Progenitor cell of endocrine pancreas (in vitro differentiated cells): Measurements from ENCODE around the gene HSD11B1. TPM values are rescaled to one million over a fixed set of nuclear protein-coding genes. Genes with fewer than 3 reads are reported as not detected.

Experiments used
- DNase-seq: peaks from one replicate; pipeline ENCODE4 v3.0.0; 2021; ENCODE audit warnings: low spot score; ENCODE audit not compliant: unreplicated experiment
- H3K27ac Mint-ChIP-seq: 2 replicates; pipeline ENCODE4 v1.8.0; 2021; ENCODE audit warnings: mild to moderate bottlenecking, moderate library complexity, mixed read lengths
- H3K27me3 Mint-ChIP-seq: 2 replicates; pipeline ENCODE4 v1.8.0; 2021; ENCODE audit warnings: mixed read lengths
- H3K36me3 Mint-ChIP-seq: 2 replicates; pipeline ENCODE4 v1.8.0; 2022; ENCODE audit warnings: mixed read lengths; ENCODE audit not compliant: insufficient read depth
- H3K4me1 Mint-ChIP-seq: 2 replicates; pipeline ENCODE4 v1.8.0; 2021; ENCODE audit warnings: low read depth, mixed read lengths
- H3K4me3 Mint-ChIP-seq: 2 replicates; pipeline ENCODE4 v1.8.0; 2021; ENCODE audit warnings: low read depth, mild to moderate bottlenecking, moderate library complexity, mixed read lengths
- H3K9me3 Mint-ChIP-seq: 2 replicates; pipeline ENCODE4 v1.8.0; 2021; ENCODE audit warnings: low read depth, mixed read lengths
- CTCF ChIP-seq: fragments of 200-600 bp; sonication (generic); IDR thresholded peaks from one replicate; pipeline ENCODE4 v1.5.0; 2021; ENCODE audit warnings: antibody characterized with exemption, mild to moderate bottlenecking; ENCODE audit not compliant: unreplicated experiment
- total RNA-seq: library from RNA; stranded (reverse); gene quantifications from 2 replicates; pipeline ENCODE4 v1.2.1, GENCODE V29; 2021

The HSD11B1 gene
- total RNA-seq, 1 donor from 2014 or later, result not detected

- Mint-ChIP-seq H3K27me3 (peaks cover 21% of the 10 kb centered on the region), H3K27ac (no peak overlapping the region), H3K4me3 (peak overlapping the region; percentile 46)
These were observed 43.1 kb downstream of the HSD11B1 start for GRCh38 chr1:209747580-209748262.

GRCh38 chr1:209748620-209749019 lies 44.0 kb downstream of the HSD11B1 start:
- TF ChIP-seq CTCF, result no peak
- H3K9me3 Mint-ChIP-seq, result no peaks in the 10 kb centered on the region
- H3K27me3 Mint-ChIP-seq, result peaks cover 19% of the 10 kb centered on the region
- DNase-seq, result no peak
- peaks cover 4% of the 10 kb centered on the region for H3K4me1 Mint-ChIP-seq
- no peak overlapping the region for H3K4me3 Mint-ChIP-seq
- H3K36me3 Mint-ChIP-seq, result no peaks in the 10 kb centered on the region
- H3K27ac Mint-ChIP-seq, result no peak overlapping the region

More at GRCh38 chr1:209747580-209748262, 43.1 kb downstream of the HSD11B1 start:
- peaks cover 4% of the 10 kb centered on the region for H3K4me1 Mint-ChIP-seq
- H3K36me3 Mint-ChIP-seq, result no peaks in the 10 kb centered on the region
- peak; percentile 85 for DNase-seq
- H3K9me3 Mint-ChIP-seq, result no peaks in the 10 kb centered on the region
- TF ChIP-seq CTCF, result peak; percentile 84

GRCh38 chr1:209749205-209749604 lies 44.6 kb downstream of the HSD11B1 start:
- no peak overlapping the region for H3K27ac Mint-ChIP-seq
- DNase-seq, result no peak
- H3K36me3 Mint-ChIP-seq, result no peaks in the 10 kb centered on the region
- TF ChIP-seq CTCF, result no peak
- no peaks in the 10 kb centered on the region for H3K9me3 Mint-ChIP-seq
- peaks cover 18% of the 10 kb centered on the region for H3K27me3 Mint-ChIP-seq
- H3K4me3 Mint-ChIP-seq, result no peak overlapping the region
- H3K4me1 Mint-ChIP-seq, result peaks cover 4% of the 10 kb centered on the region

GRCh38 chr1:209749670-209750323 lies 45.2 kb downstream of the HSD11B1 start:
- Mint-ChIP-seq H3K27me3 (peaks cover 18% of the 10 kb centered on the region), H3K4me3 (no peak overlapping the region), H3K36me3 (no peaks in the 10 kb centered on the region), H3K4me1 (peaks cover 4% of the 10 kb centered on the region), H3K27ac (no peak overlapping the region), H3K9me3 (no peaks in the 10 kb centered on the region)
- DNase-seq, result no peak
- TF ChIP-seq CTCF, result no peak

- H3K36me3 Mint-ChIP-seq, result no peaks in the 10 kb centered on the region
- no peak for DNase-seq
- H3K4me3 Mint-ChIP-seq, result no peak overlapping the region
- no peaks in the 10 kb centered on the region for H3K9me3 Mint-ChIP-seq
- peaks cover 21% of the 10 kb centered on the region for H3K27me3 Mint-ChIP-seq
- H3K27ac Mint-ChIP-seq, result no peak overlapping the region
- peaks cover 4% of the 10 kb centered on the region for H3K4me1 Mint-ChIP-seq
- TF ChIP-seq CTCF, result no peak
These were observed 47.1 kb downstream of the HSD11B1 start for GRCh38 chr1:209751627-209752231.
